ENCODE data around the gene SRP72.

DNA sequence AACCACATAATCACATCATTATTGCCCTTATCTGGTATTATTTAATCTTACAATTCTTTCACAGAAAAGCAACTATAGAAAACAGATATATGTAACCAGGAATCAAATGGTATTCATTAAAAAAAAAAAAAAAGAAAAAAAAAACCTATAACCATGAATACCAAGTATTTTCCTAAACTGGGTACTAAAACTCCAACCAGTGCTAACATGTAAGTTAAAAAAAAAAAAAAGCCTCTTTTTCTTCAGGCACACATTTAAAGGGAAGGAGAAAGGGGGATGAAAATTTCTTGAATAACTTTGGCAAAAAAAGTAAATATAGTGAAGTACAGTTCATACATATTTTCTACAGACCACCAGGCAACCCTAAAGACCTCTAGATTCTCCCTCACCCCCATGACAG lies 34.1 kb upstream of the SRP72 start:
- TF ChIP-seq, protein P1, sequence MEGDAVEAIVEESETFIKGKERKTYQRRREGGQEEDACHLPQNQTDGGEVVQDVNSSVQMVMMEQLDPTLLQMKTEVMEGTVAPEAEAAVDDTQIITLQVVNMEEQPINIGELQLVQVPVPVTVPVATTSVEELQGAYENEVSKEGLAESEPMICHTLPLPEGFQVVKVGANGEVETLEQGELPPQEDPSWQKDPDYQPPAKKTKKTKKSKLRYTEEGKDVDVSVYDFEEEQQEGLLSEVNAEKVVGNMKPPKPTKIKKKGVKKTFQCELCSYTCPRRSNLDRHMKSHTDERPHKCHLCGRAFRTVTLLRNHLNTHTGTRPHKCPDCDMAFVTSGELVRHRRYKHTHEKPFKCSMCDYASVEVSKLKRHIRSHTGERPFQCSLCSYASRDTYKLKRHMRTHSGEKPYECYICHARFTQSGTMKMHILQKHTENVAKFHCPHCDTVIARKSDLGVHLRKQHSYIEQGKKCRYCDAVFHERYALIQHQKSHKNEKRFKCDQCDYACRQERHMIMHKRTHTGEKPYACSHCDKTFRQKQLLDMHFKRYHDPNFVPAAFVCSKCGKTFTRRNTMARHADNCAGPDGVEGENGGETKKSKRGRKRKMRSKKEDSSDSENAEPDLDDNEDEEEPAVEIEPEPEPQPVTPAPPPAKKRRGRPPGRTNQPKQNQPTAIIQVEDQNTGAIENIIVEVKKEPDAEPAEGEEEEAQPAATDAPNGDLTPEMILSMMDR (IDR thresholded peaks at IDR 0.05; ENCODE audit: borderline replicate concordance, extremely low read depth, low read length, poor library complexity, severe bottlenecking), result no peak
- no peak for TF ChIP-seq EZH2 (IDR thresholded peaks at IDR 0.05; ENCODE audit: borderline replicate concordance, low read depth, low read length, severe bottlenecking)
